Astrocyte (in vitro differentiated cells and primary cell): ENCODE data around the gene NPPB. TPM values are rescaled to one million over a fixed set of nuclear protein-coding genes. Genes with fewer than 3 reads are reported as not detected.
"Not testable (repeated sequence)": the region's sequence is repeated elsewhere in the genome, so short reads cannot be mapped to it uniquely, and the experiment has no call there.

Source experiments
- DNase-seq: peaks from one replicate; pipeline ENCODE4 v3.0.0-alpha.2; 2010; ENCODE audit warnings: low read depth
- FAIRE-seq: peaks from 2 replicates; lab custom pipeline; 2011; peaks lifted over from hg19 to GRCh38; lab: Jason Lieb, UNC
- H2AFZ ChIP-seq: 2 replicates; pipeline ENCODE4 v1.6.0; 2012; ENCODE audit warnings: low read depth, low read length, inconsistent platforms
- H3K27ac ChIP-seq: 2 replicates; pipeline ENCODE4 v1.5.1; 2011; ENCODE audit warnings: low read depth, low read length, inconsistent platforms
- H3K27me3 ChIP-seq: 2 replicates; pipeline ENCODE4 v1.6.0; 2011; ENCODE audit warnings: low read length, inconsistent platforms; ENCODE audit not compliant: insufficient read depth
- H3K36me3 ChIP-seq: 2 replicates; pipeline ENCODE4 v1.5.1; 2011; ENCODE audit warnings: low read length, inconsistent platforms; ENCODE audit not compliant: insufficient read depth
- H3K4me1 ChIP-seq: 2 replicates; pipeline ENCODE4 v1.5.1; 2011; ENCODE audit warnings: low read length, inconsistent platforms; ENCODE audit not compliant: insufficient read depth
- H3K4me2 ChIP-seq: 2 replicates; pipeline ENCODE4 v1.6.0; 2012; ENCODE audit warnings: low read length, inconsistent platforms
- H3K4me3 ChIP-seq: 2 replicates; pipeline ENCODE4 v1.5.1; 2011; ENCODE audit warnings: low read depth, mild to moderate bottlenecking, low read length, inconsistent platforms; ENCODE audit not compliant: insufficient read depth
- H3K79me2 ChIP-seq: 2 replicates; pipeline ENCODE4 v1.6.0; 2012; ENCODE audit warnings: mild to moderate bottlenecking, low read length, inconsistent platforms; ENCODE audit not compliant: insufficient read depth
- H3K9ac ChIP-seq: 2 replicates; pipeline ENCODE4 v1.6.0; 2012; ENCODE audit warnings: mild to moderate bottlenecking, low read length, inconsistent platforms
- H3K9me3 ChIP-seq: 2 replicates; pipeline ENCODE4 v1.5.1; 2012; ENCODE audit warnings: low read depth, mild to moderate bottlenecking, low read length, inconsistent platforms; ENCODE audit not compliant: insufficient read depth
- H4K20me1 ChIP-seq: 2 replicates; pipeline ENCODE4 v1.6.0; 2012; ENCODE audit warnings: low read length, inconsistent platforms; ENCODE audit not compliant: insufficient read depth
- H3K27ac Mint-ChIP-seq: one replicate; pipeline ENCODE4 v1.8.0; 2021; ENCODE audit warnings: mild to moderate bottlenecking, mixed read lengths; ENCODE audit not compliant: unreplicated experiment
- H3K27me3 Mint-ChIP-seq: one replicate; pipeline ENCODE4 v1.8.0; 2021; ENCODE audit warnings: low read depth, mixed read lengths; ENCODE audit not compliant: unreplicated experiment
- H3K36me3 Mint-ChIP-seq: one replicate; pipeline ENCODE4 v1.8.0; 2021; ENCODE audit warnings: low read depth, mixed read lengths; ENCODE audit not compliant: unreplicated experiment
- H3K4me1 Mint-ChIP-seq: one replicate; pipeline ENCODE4 v1.8.0; 2021; ENCODE audit warnings: low read depth, mixed read lengths; ENCODE audit not compliant: unreplicated experiment
- H3K4me3 Mint-ChIP-seq: one replicate; pipeline ENCODE4 v1.8.0; 2021; ENCODE audit warnings: mild to moderate bottlenecking, moderate library complexity, mixed read lengths; ENCODE audit not compliant: unreplicated experiment
- H3K9me3 Mint-ChIP-seq: one replicate; pipeline ENCODE4 v1.8.0; 2021; ENCODE audit warnings: mild to moderate bottlenecking, mixed read lengths; ENCODE audit not compliant: unreplicated experiment
- CTCF ChIP-seq: IDR thresholded peaks from 2 replicates; pipeline ENCODE4 v1.5.1; 2011; ENCODE audit warnings: low read depth, mild to moderate bottlenecking, inconsistent platforms, low read length, moderate library complexity; ENCODE audit not compliant: insufficient read depth
- EZH2 ChIP-seq: IDR thresholded peaks from 2 replicates; pipeline ENCODE4 v1.6.1; 2012; ENCODE audit warnings: mild to moderate bottlenecking, low read length, inconsistent platforms; ENCODE audit not compliant: insufficient read depth
- total RNA-seq: library from RNA; stranded (reverse); gene quantifications from 2 replicates; pipeline ENCODE4 v1.2.1, GENCODE V29; 2021

Gene NPPB
- total RNA-seq, 1 donor from 2014 or later, result 449 TPM

GRCh38 chr1:11907275-11908094 lies 48.7 kb upstream of the NPPB start:
- Mint-ChIP-seq H3K4me1 (peaks cover 2% of the 10 kb centered on the region), H3K4me3 (peak overlapping the region; percentile 86), H3K27ac (peak overlapping the region; percentile 100), H3K9me3 (no peaks in the 10 kb centered on the region), H3K27me3 (no peaks in the 10 kb centered on the region), H3K36me3 (no peaks in the 10 kb centered on the region)
- H3K9me3 ChIP-seq, result no peaks in the 10 kb centered on the region
- no peaks in the 10 kb centered on the region for H4K20me1 ChIP-seq
- no peaks in the 10 kb centered on the region for H3K36me3 ChIP-seq
- DNase-seq (peak; percentile 82), FAIRE-seq (no peak)
- H3K79me2 ChIP-seq, result no peaks in the 10 kb centered on the region
- no peak for TF ChIP-seq EZH2
- peak; percentile 90 for TF ChIP-seq CTCF
- H2AFZ ChIP-seq, result peak overlapping the region; percentile 40
- H3K27me3 ChIP-seq, result peaks cover under 1% of the 10 kb centered on the region
- peak overlapping the region; percentile 90 for H3K9ac ChIP-seq
- H3K27ac ChIP-seq, result peak overlapping the region; percentile 100
- peak overlapping the region; percentile 60 for H3K4me2 ChIP-seq
- H3K4me3 ChIP-seq, result no peak overlapping the region
- H3K4me1 ChIP-seq, result peaks cover 4% of the 10 kb centered on the region

- no peak for TF ChIP-seq CTCF
- TF ChIP-seq EZH2, result no peak
- no peak overlapping the region for H3K27ac ChIP-seq
- Mint-ChIP-seq H3K27me3 (no peaks in the 10 kb centered on the region), H3K36me3 (no peaks in the 10 kb centered on the region), H3K4me3 (no peak overlapping the region), H3K4me1 (peaks cover 2% of the 10 kb centered on the region), H3K27ac (peak overlapping the region; percentile 75), H3K9me3 (no peaks in the 10 kb centered on the region)
- H3K9me3 ChIP-seq, result no peaks in the 10 kb centered on the region
- FAIRE-seq (no peak), DNase-seq (no peak)
- no peak overlapping the region for H2AFZ ChIP-seq
- no peak overlapping the region for H3K4me2 ChIP-seq
- H3K4me1 ChIP-seq, result peaks cover 4% of the 10 kb centered on the region
- H4K20me1 ChIP-seq, result no peaks in the 10 kb centered on the region
- H3K36me3 ChIP-seq, result no peaks in the 10 kb centered on the region
- no peaks in the 10 kb centered on the region for H3K79me2 ChIP-seq
- H3K9ac ChIP-seq, result no peak overlapping the region
- peaks cover 5% of the 10 kb centered on the region for H3K27me3 ChIP-seq
- H3K4me3 ChIP-seq, result no peak overlapping the region
Measured at GRCh38 chr1:11906870-11907269, 48.1 kb upstream of the NPPB start.

GRCh38 chr1:11904978-11905377 lies 46.2 kb upstream of the NPPB start:
- Mint-ChIP-seq H3K27me3 (peaks cover 4% of the 10 kb centered on the region), H3K36me3 (no peaks in the 10 kb centered on the region), H3K9me3 (no peaks in the 10 kb centered on the region), H3K27ac (no peak overlapping the region), H3K4me3 (no peak overlapping the region), H3K4me1 (peaks cover 2% of the 10 kb centered on the region)
- peaks cover 8% of the 10 kb centered on the region for H3K27me3 ChIP-seq
- TF ChIP-seq EZH2 (no peak), CTCF (no peak)
- no peaks in the 10 kb centered on the region for H4K20me1 ChIP-seq
- H3K9me3 ChIP-seq, result no peaks in the 10 kb centered on the region
- no peak overlapping the region for H3K4me2 ChIP-seq
- no peak overlapping the region for H3K4me3 ChIP-seq
- H3K36me3 ChIP-seq, result no peaks in the 10 kb centered on the region
- H3K4me1 ChIP-seq, result peaks cover 4% of the 10 kb centered on the region
- no peaks in the 10 kb centered on the region for H3K79me2 ChIP-seq
- H2AFZ ChIP-seq, result no peak overlapping the region
- no peak overlapping the region for H3K9ac ChIP-seq
- no peak for DNase-seq
- no peak for FAIRE-seq
- H3K27ac ChIP-seq, result no peak overlapping the region

GRCh38 chr1:11904156-11904555 lies 45.4 kb upstream of the NPPB start:
- not testable (repeated sequence) for H4K20me1 ChIP-seq, H3K27ac ChIP-seq, H3K79me2 ChIP-seq, H3K4me1 Mint-ChIP-seq, H3K9ac ChIP-seq, H3K36me3 Mint-ChIP-seq, H3K4me3 Mint-ChIP-seq, H3K9me3 ChIP-seq, H3K4me3 ChIP-seq, H3K4me2 ChIP-seq, H3K27ac Mint-ChIP-seq, H3K9me3 Mint-ChIP-seq, H2AFZ ChIP-seq, H3K4me1 ChIP-seq, H3K36me3 ChIP-seq, FAIRE-seq, DNase-seq
- H3K27me3 ChIP-seq, result peaks cover 14% of the 10 kb centered on the region
- peaks cover 11% of the 10 kb centered on the region for H3K27me3 Mint-ChIP-seq
